T47D (cell line): Measurements from ENCODE around the gene KRTAP1-5.
A peak's percentile ranks its signal among the peaks of the same experiment; 100 is the strongest.
"Not testable (repeated sequence)": the region's sequence is repeated elsewhere in the genome, so short reads cannot be mapped to it uniquely, and the experiment has no call there.

Source experiments
- DNase-seq, 2 experiments: peaks; one replicate each; pipeline versions ENCODE4 v3.0.0 to v3.0.0-alpha.2; 2011 to 2012; ENCODE audit warnings: low read depth in 1 of 2, low spot score in 1 of 2
- JUND ChIP-seq: IDR thresholded peaks from 2 replicates; pipeline ENCODE4 v1.6.1; 2012; ENCODE audit warnings: low read depth
- in situ Hi-C: cut with HindIII; loops from 2 replicates; pipeline ENCODE4 v1.10.0; 2016; ENCODE audit warnings: low sequenced_read_pairs, low pct_unique_long_range_greater_than_20kb

The KRTAP1-5 gene

GRCh38 chr17:41026715-41027471 lies at the start of gene KRTAP1-5:
TSS of gene KRTAP1-5 (minus strand) at chr17:41027208. CDS start at chr17:41027155, 53 bp downstream.
- DNase-seq, result peak in 1 of 2 experiments; percentile 27
- TF ChIP-seq JUND, result no peak
- in situ Hi-C loops, result no loop called here

DNA sequence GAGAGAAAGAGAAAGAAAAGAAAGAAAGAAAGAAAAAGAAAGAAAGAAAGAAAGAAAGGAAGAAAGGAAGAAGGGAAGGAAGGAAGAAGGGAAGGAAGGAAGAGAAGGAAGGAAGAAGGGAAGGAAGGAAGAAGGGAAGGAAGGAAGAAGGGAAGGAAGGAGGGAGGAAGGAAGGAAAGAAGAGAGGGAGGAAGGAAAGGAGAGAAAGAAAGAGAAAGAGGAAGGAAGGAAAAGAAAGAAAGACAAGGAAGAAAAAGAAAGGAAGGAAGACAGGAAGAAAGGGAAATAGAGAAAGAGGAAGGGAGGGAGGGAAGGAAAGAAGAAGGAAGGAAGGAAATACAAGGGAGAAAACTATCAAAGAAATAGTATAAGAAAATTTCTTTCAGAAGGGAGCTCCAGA lies 49.8 kb upstream of the KRTAP1-5 start:
- in situ Hi-C loops, result no loop called here
- TF ChIP-seq JUND, result no peak

DNA sequence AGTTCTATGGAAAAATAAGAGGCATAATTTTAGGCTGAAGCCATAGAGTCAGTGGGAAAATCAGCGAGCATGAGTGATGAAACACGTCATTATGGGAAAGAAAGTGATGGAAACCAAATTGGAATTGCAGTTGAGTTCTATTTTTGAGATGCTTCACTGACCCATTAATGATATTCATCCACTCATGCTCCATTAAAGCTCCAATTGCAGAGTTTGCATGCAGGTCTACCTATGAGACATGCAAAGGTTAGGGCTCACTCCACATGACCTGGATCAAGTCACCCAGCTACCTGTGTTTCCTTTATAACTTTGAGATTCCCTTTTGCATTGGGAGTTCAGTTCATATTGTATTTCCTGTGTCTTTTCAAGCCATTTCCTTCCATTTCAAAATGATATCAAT lies 46.7 kb upstream of the KRTAP1-5 start:
- in situ Hi-C loops, result no loop called here
- no peak for DNase-seq
- TF ChIP-seq JUND, result no peak

More for the DNA sequence above, 49.8 kb upstream of the KRTAP1-5 start:
- DNase-seq, result no peak

DNA sequence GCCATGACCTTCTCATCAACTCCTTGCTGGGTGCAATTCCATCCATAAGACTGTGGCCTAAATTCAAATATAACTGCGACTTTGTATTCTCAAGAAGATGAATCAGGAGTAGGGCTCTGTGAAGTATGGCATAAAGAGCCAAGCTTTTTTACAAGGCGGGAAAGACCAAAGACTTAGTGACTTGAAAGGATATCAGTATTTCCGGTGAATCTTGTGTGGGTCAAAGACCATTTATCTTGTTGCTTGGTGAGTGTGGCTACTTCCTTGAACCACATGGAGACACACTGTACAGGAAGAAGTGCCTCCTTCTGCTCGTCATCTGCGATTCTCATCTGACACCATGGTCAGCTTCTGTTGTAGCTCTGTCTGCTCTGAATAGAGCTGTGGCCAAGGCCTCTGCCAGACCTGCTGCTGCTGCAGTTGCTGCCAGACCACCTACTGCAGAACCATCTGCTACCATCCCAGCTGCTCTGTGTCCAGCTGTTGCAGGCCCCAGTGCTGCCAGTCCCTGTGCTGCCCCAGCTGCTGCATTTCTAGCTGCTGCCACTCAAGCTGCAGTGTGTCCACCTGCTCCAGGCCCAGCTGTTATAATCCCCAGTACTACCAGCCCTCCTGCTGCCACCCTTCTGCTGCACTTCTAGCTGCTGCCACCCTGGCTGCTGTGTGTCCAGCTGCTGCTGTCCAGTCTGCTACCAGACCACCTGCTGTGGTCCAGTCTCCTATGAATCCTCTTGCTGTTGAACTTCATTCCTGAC lies 44.8 kb upstream of the KRTAP1-5 start:
- TF ChIP-seq JUND, result no peak
- in situ Hi-C loops, result no loop called here
- no peak for DNase-seq

DNA sequence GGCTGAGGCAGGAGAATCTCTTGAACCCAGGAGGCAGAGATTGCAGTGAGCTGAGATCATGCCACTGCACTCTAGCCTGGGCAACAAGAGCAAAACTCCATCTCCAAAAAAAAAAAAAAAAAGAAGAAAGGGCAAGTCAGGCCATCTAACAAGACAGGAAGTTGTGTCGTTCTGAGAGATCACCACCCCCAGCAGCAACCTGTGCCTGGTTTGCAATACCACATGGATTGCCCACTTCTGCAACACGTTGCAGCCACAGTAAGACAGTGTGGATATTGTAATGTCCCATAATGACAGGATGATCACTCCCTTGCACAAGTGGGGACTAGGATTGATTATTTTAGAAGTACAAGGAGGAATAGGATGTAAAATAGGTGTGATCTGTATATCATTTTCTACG lies 42.0 kb upstream of the KRTAP1-5 start:
- in situ Hi-C loops, result no loop called here
- DNase-seq, result no peak
- no peak for TF ChIP-seq JUND

- no peak for DNase-seq
- in situ Hi-C loops, result no loop called here
- TF ChIP-seq JUND, result no peak
Measured at GRCh38 chr17:41067281-41067680, 40.3 kb upstream of the KRTAP1-5 start.

DNA sequence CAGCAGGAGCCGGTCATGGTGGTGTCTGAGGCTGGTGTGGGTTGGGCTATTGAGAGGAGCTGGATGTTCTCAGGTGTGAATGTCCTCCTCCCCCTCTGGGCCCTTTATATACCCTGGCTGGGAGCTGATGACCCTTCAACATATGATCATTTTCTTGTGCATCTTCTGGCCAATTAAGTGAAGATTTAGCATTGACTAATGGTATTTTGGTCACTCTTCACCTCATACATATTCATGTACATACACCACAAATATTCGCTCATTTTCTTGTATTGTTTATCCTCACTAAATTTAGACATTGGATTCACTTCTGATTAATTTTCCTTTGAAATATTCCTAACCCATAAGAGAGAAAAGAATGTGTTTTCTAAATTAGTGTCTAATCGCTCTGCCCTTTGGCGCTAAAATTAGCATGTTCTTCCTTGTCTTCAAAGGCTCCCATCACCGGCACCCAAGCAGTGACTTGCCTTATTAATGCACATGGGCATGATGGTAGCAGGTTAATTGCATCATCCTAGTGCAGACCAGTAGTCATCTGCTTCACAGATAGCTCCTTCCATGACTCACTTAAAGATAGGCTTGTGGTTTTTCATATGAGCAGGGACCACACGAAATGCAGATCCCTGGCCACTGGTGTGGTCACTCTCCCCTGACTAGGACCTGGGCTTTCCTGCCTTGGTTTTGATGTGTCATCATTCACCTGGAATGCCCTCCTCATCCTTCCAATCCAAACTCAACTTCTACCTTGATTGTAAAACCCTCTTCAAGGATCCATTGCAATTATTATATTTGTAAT lies 39.0 kb upstream of the KRTAP1-5 start, which contains the start of gene KRTAP2-4:
Gene KRTAP2-4 (minus strand): TSS at position 51 of the 796 bp plus-strand sequence. CDS start 34 bp downstream, at position 17.
- in situ Hi-C loops, result no loop called here
- TF ChIP-seq JUND, result no peak
- no peak for DNase-seq

GRCh38 chr17:41065016-41065689 lies 38.1 kb upstream of the KRTAP1-5 start:
- DNase-seq, in situ Hi-C loops: not testable (repeated sequence)

- in situ Hi-C loops, result no loop called here
- no peak for DNase-seq
- TF ChIP-seq JUND, result no peak
Measured at GRCh38 chr17:41064301-41064700, 37.3 kb upstream of the KRTAP1-5 start.

GRCh38 chr17:41063449-41063848 lies 36.4 kb upstream of the KRTAP1-5 start:
- in situ Hi-C loops, result no loop called here
- no peak for DNase-seq
- TF ChIP-seq JUND, result no peak

GRCh38 chr17:41061964-41062363 lies 35.0 kb upstream of the KRTAP1-5 start:
- no peak for DNase-seq
- in situ Hi-C loops, result no loop called here
- TF ChIP-seq JUND, result no peak

- DNase-seq, result no peak
- in situ Hi-C loops, result no loop called here
- TF ChIP-seq JUND, result no peak
Measured at GRCh38 chr17:41060052-41060604, 33.1 kb upstream of the KRTAP1-5 start, which contains the start of gene KRTAP2-3. TSS of gene KRTAP2-3 (minus strand) at chr17:41060114. CDS start at chr17:41060050, 64 bp downstream.

- in situ Hi-C loops, DNase-seq: not testable (repeated sequence)
Measured at GRCh38 chr17:41059276-41060051, 32.5 kb upstream of the KRTAP1-5 start.
